ENCODE results near the gene DNASE1L1. TPM values are rescaled to one million over a fixed set of nuclear protein-coding genes. Genes with fewer than 3 reads are reported as not detected.
A peak's percentile ranks its signal among the peaks of the same experiment; 100 is the strongest.
"Not testable (repeated sequence)": the region's sequence is repeated elsewhere in the genome, so short reads cannot be mapped to it uniquely, and the experiment has no call there.

Gene DNASE1L1
- total RNA-seq, 4 donors from 2014 or later, result 21.7 to 41.4 (median 32.1) TPM

- intact Hi-C loops (cut with DNase I), result loop anchor here (5.0 kb wide), 1 partner anchor 131 kb away; no protein-coding TSS in a partner anchor
- no peak for TF ChIP-seq CTCF (IDR thresholded peaks at IDR 0.05)
- no peak for TF ChIP-seq POLR2A (IDR thresholded peaks at IDR 0.05)
- H3K27ac ChIP-seq, result peak overlapping the region in 2 of 4 donors; percentile 50 to 66
- no peaks in the 10 kb centered on the region for H3K9me3 ChIP-seq
- H3K36me3 ChIP-seq, result peaks cover 10 to 25% (median 14%) of the 10 kb centered on the region in 3 donors
- DNase-seq, result no peak
- H3K27me3 ChIP-seq, result no peaks in the 10 kb centered on the region
- H3K4me3 ChIP-seq, result no peak overlapping the region
- peaks cover 10 to 55% (median 15%) of the 10 kb centered on the region in 3 donors for H3K4me1 ChIP-seq
- WGBS, 2 donors, result 52% methylated on average over 5 of the region's 6 CpGs; no CpG with 5 or more reads in 1 of the 2 donors
Observed at GRCh38 chrX:154401045-154401799, 7.8 kb downstream of the DNASE1L1 start.

GRCh38 chrX:154400369-154400817 lies 8.7 kb downstream of the DNASE1L1 start:
- DNase-seq, H3K9me3 ChIP-seq, H3K27me3 ChIP-seq: not testable (repeated sequence)
- WGBS, 2 donors, result 27 to 42% methylated on average over 2 of the region's 6 CpGs
- H3K27ac ChIP-seq, result peak overlapping the region; percentile 95 to 99 (median 97)
- H3K4me3 ChIP-seq, result peak overlapping the region in 2 of 4 donors; percentile 72 to 76
- peaks cover 10 to 25% (median 14%) of the 10 kb centered on the region in 3 donors for H3K36me3 ChIP-seq
- intact Hi-C loops (cut with DNase I), result loop anchor here (5.0 kb wide), 1 partner anchor 132 kb away; no protein-coding TSS in a partner anchor
- H3K4me1 ChIP-seq, result peaks cover 10 to 57% (median 15%) of the 10 kb centered on the region in 3 donors

- H3K27me3 ChIP-seq, result no peaks in the 10 kb centered on the region
- 0 to 57% methylated on average over 2 to 12 of the region's 14 CpGs for WGBS, 2 donors
- H3K36me3 ChIP-seq, result peaks cover 10 to 25% (median 14%) of the 10 kb centered on the region in 3 donors
- H3K9me3 ChIP-seq, result no peaks in the 10 kb centered on the region
- intact Hi-C loops (cut with DNase I), result loop anchor here (5.0 kb wide), 1 partner anchor 133 kb away; no protein-coding TSS in a partner anchor
- no peak for DNase-seq
- TF ChIP-seq CTCF (IDR thresholded peaks at IDR 0.05), result no peak
- no peak for TF ChIP-seq POLR2A (IDR thresholded peaks at IDR 0.05)
- peak overlapping the region; percentile 67 to 76 (median 72) for H3K4me3 ChIP-seq
- peaks cover 10 to 57% (median 15%) of the 10 kb centered on the region in 3 donors for H3K4me1 ChIP-seq
- peak overlapping the region; percentile 95 to 99 (median 97) for H3K27ac ChIP-seq
Observed at GRCh38 chrX:154399527-154400368, 9.3 kb downstream of the DNASE1L1 start.

DNA sequence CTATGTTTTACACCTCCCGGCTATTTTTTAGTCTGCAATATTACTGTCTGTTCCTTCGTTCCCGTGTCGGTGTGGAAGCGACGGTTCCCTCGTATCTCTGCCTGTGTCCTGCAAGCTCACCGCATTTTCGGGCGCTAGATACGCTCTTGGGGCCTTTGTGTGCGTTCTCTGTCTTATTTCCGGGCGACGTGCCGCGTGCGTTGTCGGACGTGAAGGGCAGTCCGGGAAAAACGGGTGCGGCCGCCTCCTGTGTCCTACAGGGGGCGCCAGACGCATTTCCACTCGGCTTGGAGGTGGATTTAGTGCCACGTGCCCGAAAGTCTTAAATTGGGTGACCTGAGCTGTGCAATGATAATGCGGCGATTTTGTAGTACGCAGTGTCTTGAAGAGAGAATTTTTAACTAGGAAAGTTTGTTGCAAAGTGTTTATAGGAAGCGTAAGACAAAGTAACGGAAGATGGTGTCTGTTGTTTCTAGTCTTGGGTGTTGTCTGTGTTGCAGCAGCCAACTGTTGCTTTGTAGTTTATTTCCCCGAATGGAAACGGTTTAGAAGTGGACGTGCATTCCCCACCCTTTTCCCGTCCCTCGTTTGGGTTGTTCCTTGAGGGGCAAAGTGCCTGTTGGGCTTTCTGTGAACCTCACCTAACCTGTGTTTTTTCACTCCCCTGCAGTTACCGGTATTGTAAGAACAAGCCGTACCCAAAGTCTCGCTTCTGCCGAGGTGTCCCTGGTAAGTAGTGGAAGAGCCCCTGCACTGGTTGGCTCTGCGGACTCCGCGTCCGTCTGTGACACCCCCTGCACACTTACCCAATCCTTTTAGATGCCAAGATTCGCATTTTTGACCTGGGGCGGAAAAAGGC lies 10.2 kb downstream of the DNASE1L1 start:
- WGBS, 2 donors, result 3 to 24% methylated on average over 7 to 36 of the region's 49 CpGs
- Histone ChIP-seq H3K27me3 (no peaks in the 10 kb centered on the region), H3K4me1 (peaks cover 10 to 57% (median 15%) of the 10 kb centered on the region in 3 donors), H3K27ac (peak overlapping the region; percentile 95 to 99 (median 97)), H3K36me3 (peaks cover 10 to 25% (median 14%) of the 10 kb centered on the region in 3 donors), H3K9me3 (no peaks in the 10 kb centered on the region), H3K4me3 (peak overlapping the region; percentile 67 to 76 (median 72))
- peak; percentile 30 for DNase-seq
- intact Hi-C loops (cut with DNase I), result no loop called here
- TF ChIP-seq POLR2A (IDR thresholded peaks at IDR 0.05) (no peak), CTCF (IDR thresholded peaks at IDR 0.05) (peak; percentile 67 to 90 (median 86))

Data from esophagus squamous epithelium (tissue), 5 donors.